ENCODE measurements around the gene RCL1. TPM values are rescaled to one million over a fixed set of nuclear protein-coding genes. Genes with fewer than 3 reads are reported as not detected.

The RCL1 gene
- total RNA-seq, 4 donors from 2014 or later, result 15.6 to 29.3 (median 18.3) TPM

- intact Hi-C loops (cut with DNase I), result no loop called here
- Histone ChIP-seq H3K27ac (no peak overlapping the region), H3K4me1 (peaks cover 0 to 1% of the 10 kb centered on the region in 2 donors)
Observed at GRCh38 chr9:4833781-4834560, 41.2 kb downstream of the RCL1 start.

GRCh38 chr9:4836676-4837075 lies 43.9 kb downstream of the RCL1 start:
- no peaks in the 10 kb centered on the region for H3K36me3 ChIP-seq
- DNase-seq, result no peak
- 95% methylated on average over 3 of the region's 3 CpGs for WGBS, 2 donors
- no peak overlapping the region for H3K27ac ChIP-seq
- H3K27me3 ChIP-seq, result no peaks in the 10 kb centered on the region
- no peaks in the 10 kb centered on the region for H3K9me3 ChIP-seq
- no peak for TF ChIP-seq POLR2A (IDR thresholded peaks at IDR 0.05)
- TF ChIP-seq CTCF (IDR thresholded peaks at IDR 0.05), result no peak
- H3K4me1 ChIP-seq, result no peaks in the 10 kb centered on the region
- H3K4me3 ChIP-seq (replicated peaks in 1 of 3), result no peak overlapping the region
- intact Hi-C loops (cut with DNase I), result no loop called here

More at GRCh38 chr9:4833781-4834560, 41.2 kb downstream of the RCL1 start:
- Histone ChIP-seq H3K27me3 (no peaks in the 10 kb centered on the region), H3K36me3 (no peaks in the 10 kb centered on the region), H3K4me3 (replicated peaks in 1 of 3) (no peak overlapping the region), H3K9me3 (no peaks in the 10 kb centered on the region)
- no peak for DNase-seq
- TF ChIP-seq POLR2A (IDR thresholded peaks at IDR 0.05) (no peak), CTCF (IDR thresholded peaks at IDR 0.05) (no peak)
- WGBS, 2 donors, result 95% methylated on average over 11 of the region's 11 CpGs

GRCh38 chr9:4837261-4838188 lies 44.8 kb downstream of the RCL1 start:
- H3K4me3 ChIP-seq (replicated peaks in 1 of 3), result no peak overlapping the region
- no peaks in the 10 kb centered on the region for H3K27me3 ChIP-seq
- H3K4me1 ChIP-seq, result no peaks in the 10 kb centered on the region
- DNase-seq, result no peak
- H3K9me3 ChIP-seq, result no peaks in the 10 kb centered on the region
- intact Hi-C loops (cut with DNase I), result no loop called here
- WGBS, 2 donors, result 79 to 80% methylated on average over 6 of the region's 6 CpGs
- peaks cover 0 to 5% of the 10 kb centered on the region in 2 donors for H3K36me3 ChIP-seq
- no peak overlapping the region for H3K27ac ChIP-seq
- TF ChIP-seq POLR2A (IDR thresholded peaks at IDR 0.05), result no peak
- TF ChIP-seq CTCF (IDR thresholded peaks at IDR 0.05), result no peak

DNA sequence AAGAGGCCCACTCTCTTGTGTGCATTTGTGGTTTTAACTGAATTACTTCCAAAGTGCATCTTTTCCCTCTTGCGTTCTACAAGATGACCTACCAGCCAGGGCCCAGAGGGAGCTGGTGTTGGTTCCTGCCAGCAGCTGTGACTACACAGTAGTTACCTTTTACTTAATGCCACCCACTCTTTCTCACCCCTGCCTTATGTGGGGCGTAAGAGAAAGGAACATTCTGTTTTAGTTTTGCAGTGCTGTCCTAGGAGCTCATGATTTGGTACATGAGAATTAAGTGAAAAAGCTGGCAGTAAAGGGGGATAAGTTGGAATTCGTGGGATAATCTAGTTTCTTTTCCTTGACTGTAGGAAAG lies 45.4 kb downstream of the RCL1 start:
- Histone ChIP-seq H3K27me3 (no peaks in the 10 kb centered on the region), H3K4me3 (replicated peaks in 1 of 3) (no peak overlapping the region), H3K9me3 (no peaks in the 10 kb centered on the region), H3K4me1 (no peaks in the 10 kb centered on the region), H3K27ac (no peak overlapping the region), H3K36me3 (peaks cover 0 to 5% of the 10 kb centered on the region in 2 donors)
- DNase-seq, result no peak
- TF ChIP-seq POLR2A (IDR thresholded peaks at IDR 0.05), result no peak
- TF ChIP-seq CTCF (IDR thresholded peaks at IDR 0.05), result no peak
- intact Hi-C loops (cut with DNase I), result no loop called here
- WGBS, 2 donors, result 53 to 69% methylated on average over 3 of the region's 3 CpGs

All from thyroid gland (tissue), 4 donors.